Neural progenitor cell (in vitro differentiated cells): ENCODE results near the gene ABHD12. TPM values are rescaled to one million over a fixed set of nuclear protein-coding genes. Genes with fewer than 3 reads are reported as not detected.

ENCODE experiments used
- DNase-seq: peaks from one replicate; pipeline ENCODE4 v3.0.0-alpha.2; 2016; ENCODE audit warnings: low spot score
- H2AFZ ChIP-seq: fragments of 200-600 bp; sonication (generic); replicated peaks from 2 replicates; pipeline ENCODE4 v1.6.1; 2016; ENCODE audit warnings: antibody characterized with exemption
- H3F3A ChIP-seq: fragments of 200-600 bp; sonication (generic); 2 replicates; pipeline ENCODE4 v1.6.1; 2016; ENCODE audit warnings: antibody characterized with exemption, low read depth
- H3K27ac ChIP-seq: fragments of 200-600 bp; sonication (generic); 2 replicates; pipeline ENCODE4 v1.5.1; 2016; ENCODE audit warnings: mild to moderate bottlenecking
- H3K27me3 ChIP-seq: fragments of 200-600 bp; sonication (generic); 2 replicates; pipeline ENCODE4 v1.6.1; 2016; ENCODE audit warnings: mild to moderate bottlenecking, moderate library complexity
- H3K36me3 ChIP-seq: fragments of 200-600 bp; sonication (generic); 2 replicates; pipeline ENCODE4 v1.5.1; 2016
- H3K4me1 ChIP-seq: fragments of 200-600 bp; sonication (generic); 2 replicates; pipeline ENCODE4 v1.6.1; 2016; ENCODE audit warnings: mixed run types
- H3K4me2 ChIP-seq: fragments of 200-600 bp; sonication (generic); 2 replicates; pipeline ENCODE4 v1.6.1; 2016
- H3K4me3 ChIP-seq: fragments of 200-600 bp; sonication (generic); 2 replicates; pipeline ENCODE4 v1.5.1; 2016
- H3K79me2 ChIP-seq: fragments of 200-600 bp; sonication (generic); 2 replicates; pipeline ENCODE4 v1.6.1; 2016; ENCODE audit warnings: low read depth
- H3K9ac ChIP-seq: fragments of 200-600 bp; sonication (generic); 2 replicates; pipeline ENCODE4 v1.6.1; 2016
- H3K9me3 ChIP-seq: fragments of 200-600 bp; sonication (generic); 2 replicates; pipeline ENCODE4 v1.5.1; 2016; ENCODE audit warnings: low read depth
- H4K20me1 ChIP-seq: fragments of 200-600 bp; sonication (generic); 2 replicates; pipeline ENCODE4 v1.6.1; 2016; ENCODE audit warnings: low read depth
- H3K27ac Mint-ChIP-seq: 3 replicates; pipeline ENCODE4 v1.8.0; 2021; ENCODE audit warnings: mixed read lengths
- H3K27me3 Mint-ChIP-seq: 2 replicates; pipeline ENCODE4 v1.8.0; 2022; ENCODE audit warnings: low read depth, mild to moderate bottlenecking, inconsistent platforms, moderate library complexity, mixed read lengths; ENCODE audit not compliant: insufficient read depth
- H3K36me3 Mint-ChIP-seq: 3 replicates; pipeline ENCODE4 v1.8.0; 2021; ENCODE audit warnings: mixed read lengths
- H3K4me1 Mint-ChIP-seq: 3 replicates; pipeline ENCODE4 v1.8.0; 2021; ENCODE audit warnings: mixed read lengths
- H3K4me3 Mint-ChIP-seq: 3 replicates; pipeline ENCODE4 v1.8.0; 2021; ENCODE audit warnings: mild to moderate bottlenecking, moderate library complexity, mixed read lengths
- H3K9me3 Mint-ChIP-seq: 3 replicates; pipeline ENCODE4 v1.8.0; 2020; ENCODE audit warnings: mixed read lengths
- CTCF ChIP-seq: fragments of 200-600 bp; sonication (generic); IDR thresholded peaks from 2 replicates; pipeline ENCODE4 v1.5.1; 2017; ENCODE audit warnings: antibody characterized with exemption, mild to moderate bottlenecking
- EZH2 ChIP-seq: fragments of 200-600 bp; sonication (generic); IDR thresholded peaks from 2 replicates; pipeline ENCODE4 v1.6.1; 2017; ENCODE audit warnings: antibody characterized with exemption, mild to moderate bottlenecking, moderate library complexity
- EZH2phosphoT487 ChIP-seq: fragments of 200-600 bp; sonication (generic); IDR thresholded peaks from 2 replicates; pipeline ENCODE4 v1.6.1; 2017; ENCODE audit warnings: antibody characterized with exemption
- total RNA-seq: library from RNA; depleted of rRNA; stranded (reverse); fragments of >200 nt; gene quantifications from 2 replicates; pipeline ENCODE4 v1.2.3, GENCODE V29; 2015; ENCODE audit warnings: low replicate concordance

Gene ABHD12
- total RNA-seq, 1 donor from 2014 or later: 20.8 TPM

GRCh38 chr20:25424536-25424935 is 33.9 kb upstream of the ABHD12 start:
- H3K27me3 Mint-ChIP-seq: no peaks in the 10 kb centered on the region
- H3K4me2 ChIP-seq: no peak overlapping the region
- no peaks in the 10 kb centered on the region for H3F3A ChIP-seq
- peaks cover 37% of the 10 kb centered on the region for H3K36me3 Mint-ChIP-seq
- H3K79me2 ChIP-seq: no peaks in the 10 kb centered on the region
- no peak overlapping the region for H2AFZ ChIP-seq
- H3K9ac ChIP-seq: no peak overlapping the region
- no peak overlapping the region for H3K4me3 Mint-ChIP-seq
- no peak for TF ChIP-seq EZH2
- TF ChIP-seq EZH2phosphoT487: no peak
- no peak for TF ChIP-seq CTCF
- DNase-seq: no peak
- no peaks in the 10 kb centered on the region for H3K27me3 ChIP-seq
- peaks cover 19% of the 10 kb centered on the region for H3K36me3 ChIP-seq
- no peak overlapping the region for H3K4me3 ChIP-seq
- no peak overlapping the region for H3K27ac Mint-ChIP-seq
- H3K4me1 ChIP-seq: no peaks in the 10 kb centered on the region
- no peak overlapping the region for H3K27ac ChIP-seq
- H4K20me1 ChIP-seq: no peaks in the 10 kb centered on the region
- no peaks in the 10 kb centered on the region for H3K9me3 ChIP-seq
- H3K9me3 Mint-ChIP-seq: peaks cover 9% of the 10 kb centered on the region
- H3K4me1 Mint-ChIP-seq: no peaks in the 10 kb centered on the region

- no peak overlapping the region for H3K27ac Mint-ChIP-seq
- H3K79me2 ChIP-seq: peaks cover 8% of the 10 kb centered on the region
- H3K4me3 Mint-ChIP-seq: no peak overlapping the region
- no peak overlapping the region for H3K4me2 ChIP-seq
- no peaks in the 10 kb centered on the region for H3K4me1 ChIP-seq
- H3K4me3 ChIP-seq: no peak overlapping the region
- H3K27me3 Mint-ChIP-seq: no peaks in the 10 kb centered on the region
- no peaks in the 10 kb centered on the region for H3K4me1 Mint-ChIP-seq
- no peaks in the 10 kb centered on the region for H3K27me3 ChIP-seq
- H3K36me3 Mint-ChIP-seq: peaks cover 25% of the 10 kb centered on the region
- H3F3A ChIP-seq: peaks cover 5% of the 10 kb centered on the region
- H3K27ac ChIP-seq: no peak overlapping the region
- no peak for DNase-seq
- no peaks in the 10 kb centered on the region for H3K9me3 ChIP-seq
- H3K9me3 Mint-ChIP-seq: peaks cover 2% of the 10 kb centered on the region
- TF ChIP-seq EZH2phosphoT487 (no peak), CTCF (no peak), EZH2 (no peak)
- no peaks in the 10 kb centered on the region for H4K20me1 ChIP-seq
- no peak overlapping the region for H2AFZ ChIP-seq
- peaks cover 23% of the 10 kb centered on the region for H3K36me3 ChIP-seq
- no peak overlapping the region for H3K9ac ChIP-seq
These were observed 31.4 kb upstream of the ABHD12 start for GRCh38 chr20:25422032-25422431.

- peaks cover 5% of the 10 kb centered on the region for H3F3A ChIP-seq
- no peaks in the 10 kb centered on the region for H3K9me3 ChIP-seq
- no peaks in the 10 kb centered on the region for H3K27me3 Mint-ChIP-seq
- DNase-seq: no peak
- peaks cover 18% of the 10 kb centered on the region for H3K79me2 ChIP-seq
- no peak overlapping the region for H2AFZ ChIP-seq
- no peak overlapping the region for H3K4me2 ChIP-seq
- no peaks in the 10 kb centered on the region for H3K4me1 ChIP-seq
- H3K36me3 ChIP-seq: peaks cover 31% of the 10 kb centered on the region
- no peak overlapping the region for H3K9ac ChIP-seq
- TF ChIP-seq EZH2phosphoT487: no peak
- no peak for TF ChIP-seq CTCF
- TF ChIP-seq EZH2: no peak
- H3K36me3 Mint-ChIP-seq: peaks cover 21% of the 10 kb centered on the region
- no peak overlapping the region for H3K4me3 ChIP-seq
- no peak overlapping the region for H3K27ac Mint-ChIP-seq
- no peak overlapping the region for H3K4me3 Mint-ChIP-seq
- H3K27ac ChIP-seq: no peak overlapping the region
- H4K20me1 ChIP-seq: no peaks in the 10 kb centered on the region
- H3K4me1 Mint-ChIP-seq: no peaks in the 10 kb centered on the region
- H3K27me3 ChIP-seq: no peaks in the 10 kb centered on the region
- H3K9me3 Mint-ChIP-seq: peaks cover 1% of the 10 kb centered on the region
These were observed 30.5 kb upstream of the ABHD12 start for GRCh38 chr20:25421102-25421501.

GRCh38 chr20:25418776-25419175 is 28.1 kb upstream of the ABHD12 start:
- TF ChIP-seq CTCF (no peak), EZH2phosphoT487 (no peak), EZH2 (no peak)
- Histone ChIP-seq H3K4me1 (no peaks in the 10 kb centered on the region), H3K27me3 (no peaks in the 10 kb centered on the region), H3F3A (peaks cover 10% of the 10 kb centered on the region), H3K4me2 (no peak overlapping the region), H3K9ac (no peak overlapping the region), H3K4me3 (no peak overlapping the region), H4K20me1 (peaks cover 3% of the 10 kb centered on the region), H3K79me2 (peaks cover 41% of the 10 kb centered on the region), H3K9me3 (no peaks in the 10 kb centered on the region), H2AFZ (no peak overlapping the region), H3K27ac (no peak overlapping the region), H3K36me3 (peaks cover 30% of the 10 kb centered on the region)
- H3K4me3 Mint-ChIP-seq: no peak overlapping the region
- no peak overlapping the region for H3K27ac Mint-ChIP-seq
- no peaks in the 10 kb centered on the region for H3K27me3 Mint-ChIP-seq
- H3K36me3 Mint-ChIP-seq: peaks cover 9% of the 10 kb centered on the region
- H3K9me3 Mint-ChIP-seq: no peaks in the 10 kb centered on the region
- no peaks in the 10 kb centered on the region for H3K4me1 Mint-ChIP-seq
- no peak for DNase-seq
